ENCODE measurements around the gene TTC23. TPM values are rescaled to one million over a fixed set of nuclear protein-coding genes. Genes with fewer than 3 reads are reported as not detected.

The TTC23 gene
- total RNA-seq, result 11.6 and 14.9 TPM in 2 replicates

GRCh38 chr15:99249270-99249841 lies at the start of gene TTC23:
Gene TTC23, minus strand, starts transcription at chr15:99249581. Its CDS starts 20,869 bp downstream, at chr15:99228712.
- peak; percentile 81 for DNase-seq (ENCODE audit: low read depth)
- H3K27me3 ChIP-seq (ENCODE audit: control insufficient read depth, insufficient read depth, low read length), result no peaks in the 10 kb centered on the region
- H3K36me3 ChIP-seq (ENCODE audit: control insufficient read depth, insufficient read depth, low read length), result no peaks in the 10 kb centered on the region
- no peak for TF ChIP-seq CTCF (IDR thresholded peaks at IDR 0.05; ENCODE audit: insufficient read depth, low read length, poor library complexity, severe bottlenecking)
- H3K4me3 ChIP-seq (ENCODE audit: low read depth, low read length), result peak within 1 kb of the TSS; percentile 79

GRCh38 chr15:99296386-99296785 lies 47.0 kb upstream of the TTC23 start:
- Histone ChIP-seq H3K4me3 (ENCODE audit: low read depth, low read length) (no peak overlapping the region), H3K27me3 (ENCODE audit: control insufficient read depth, insufficient read depth, low read length) (no peaks in the 10 kb centered on the region), H3K36me3 (ENCODE audit: control insufficient read depth, insufficient read depth, low read length) (no peaks in the 10 kb centered on the region)
- DNase-seq (ENCODE audit: low read depth), result no peak
- TF ChIP-seq CTCF (IDR thresholded peaks at IDR 0.05; ENCODE audit: insufficient read depth, low read length, poor library complexity, severe bottlenecking), result no peak

- Histone ChIP-seq H3K27me3 (ENCODE audit: control insufficient read depth, insufficient read depth, low read length) (no peaks in the 10 kb centered on the region), H3K4me3 (ENCODE audit: low read depth, low read length) (no peak overlapping the region), H3K36me3 (ENCODE audit: control insufficient read depth, insufficient read depth, low read length) (no peaks in the 10 kb centered on the region)
- no peak for TF ChIP-seq CTCF (IDR thresholded peaks at IDR 0.05; ENCODE audit: insufficient read depth, low read length, poor library complexity, severe bottlenecking)
- no peak for DNase-seq (ENCODE audit: low read depth)
Observed at GRCh38 chr15:99295840-99296239, 46.5 kb upstream of the TTC23 start.

GRCh38 chr15:99291643-99292042 lies 42.3 kb upstream of the TTC23 start:
- Histone ChIP-seq H3K4me3 (ENCODE audit: low read depth, low read length) (no peak overlapping the region), H3K27me3 (ENCODE audit: control insufficient read depth, insufficient read depth, low read length) (no peaks in the 10 kb centered on the region), H3K36me3 (ENCODE audit: control insufficient read depth, insufficient read depth, low read length) (no peaks in the 10 kb centered on the region)
- DNase-seq (ENCODE audit: low read depth), result no peak
- no peak for TF ChIP-seq CTCF (IDR thresholded peaks at IDR 0.05; ENCODE audit: insufficient read depth, low read length, poor library complexity, severe bottlenecking)

GRCh38 chr15:99283717-99284116 lies 34.3 kb upstream of the TTC23 start:
- Histone ChIP-seq H3K27me3 (ENCODE audit: control insufficient read depth, insufficient read depth, low read length) (no peaks in the 10 kb centered on the region), H3K4me3 (ENCODE audit: low read depth, low read length) (no peak overlapping the region), H3K36me3 (ENCODE audit: control insufficient read depth, insufficient read depth, low read length) (no peaks in the 10 kb centered on the region)
- no peak for TF ChIP-seq CTCF (IDR thresholded peaks at IDR 0.05; ENCODE audit: insufficient read depth, low read length, poor library complexity, severe bottlenecking)
- no peak for DNase-seq (ENCODE audit: low read depth)

- no peak for TF ChIP-seq CTCF (IDR thresholded peaks at IDR 0.05; ENCODE audit: insufficient read depth, low read length, poor library complexity, severe bottlenecking)
- H3K36me3 ChIP-seq (ENCODE audit: control insufficient read depth, insufficient read depth, low read length), result no peaks in the 10 kb centered on the region
- H3K4me3 ChIP-seq (ENCODE audit: low read depth, low read length), result no peak overlapping the region
- no peaks in the 10 kb centered on the region for H3K27me3 ChIP-seq (ENCODE audit: control insufficient read depth, insufficient read depth, low read length)
- DNase-seq (ENCODE audit: low read depth), result no peak
Observed at GRCh38 chr15:99282586-99282985, 33.2 kb upstream of the TTC23 start.
